NCI-H524 (cell line): ENCODE results near the gene MPI.
A peak's percentile ranks its signal among the peaks of the same experiment; 100 is the strongest.
"Not testable (repeated sequence)": the region's sequence is repeated elsewhere in the genome, so short reads cannot be mapped to it uniquely, and the experiment has no call there.

ENCODE experiments used
- DNase-seq, 2 experiments: peaks; one replicate each; lab custom pipeline; 2025; lab: John Stamatoyannopoulos, UW

The MPI gene

GRCh38 chr15:74891469-74891868 lies 1.6 kb downstream of the MPI start:
- no peak for DNase-seq

DNA sequence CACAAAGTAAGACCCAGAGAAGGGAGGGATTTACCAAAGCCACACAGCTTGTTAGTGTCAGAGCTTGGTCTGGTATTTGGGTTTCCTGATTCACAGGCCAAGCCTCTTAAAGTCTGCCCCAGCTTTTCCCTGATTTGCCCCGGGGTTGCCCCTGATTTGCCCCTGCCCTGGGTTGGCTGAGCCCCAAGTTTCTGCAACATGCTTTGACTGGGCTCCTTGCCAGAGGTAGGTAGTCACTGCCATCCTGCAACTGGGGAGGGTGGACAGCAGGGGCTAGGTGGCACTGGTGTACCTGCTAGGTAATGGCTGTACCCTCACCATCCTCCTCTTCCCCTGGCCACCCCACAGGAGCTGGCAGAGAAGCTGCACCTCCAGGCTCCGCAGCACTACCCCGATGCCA lies 2.5 kb downstream of the MPI start:
- DNase-seq = no peak

DNA sequence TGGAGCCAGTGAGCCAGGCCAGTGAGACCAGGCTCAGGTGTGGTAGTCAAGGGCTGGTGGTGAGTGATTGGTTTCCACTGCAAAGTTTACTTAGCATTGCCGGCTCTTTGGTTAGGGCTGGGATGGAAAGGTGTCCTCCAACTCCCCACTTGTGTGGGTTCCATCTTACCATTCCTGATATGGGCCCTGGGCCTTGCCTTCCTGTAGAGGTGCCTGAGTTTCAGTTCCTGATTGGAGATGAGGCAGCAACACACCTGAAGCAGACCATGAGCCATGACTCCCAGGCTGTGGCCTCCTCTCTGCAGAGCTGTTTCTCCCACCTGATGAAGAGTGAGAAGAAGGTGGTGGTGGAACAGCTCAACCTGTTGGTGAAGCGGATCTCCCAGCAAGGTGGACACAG lies 3.1 kb downstream of the MPI start:
- DNase-seq = no peak

- no peak for DNase-seq
Observed at GRCh38 chr15:74893627-74894026, 3.8 kb downstream of the MPI start.

DNA sequence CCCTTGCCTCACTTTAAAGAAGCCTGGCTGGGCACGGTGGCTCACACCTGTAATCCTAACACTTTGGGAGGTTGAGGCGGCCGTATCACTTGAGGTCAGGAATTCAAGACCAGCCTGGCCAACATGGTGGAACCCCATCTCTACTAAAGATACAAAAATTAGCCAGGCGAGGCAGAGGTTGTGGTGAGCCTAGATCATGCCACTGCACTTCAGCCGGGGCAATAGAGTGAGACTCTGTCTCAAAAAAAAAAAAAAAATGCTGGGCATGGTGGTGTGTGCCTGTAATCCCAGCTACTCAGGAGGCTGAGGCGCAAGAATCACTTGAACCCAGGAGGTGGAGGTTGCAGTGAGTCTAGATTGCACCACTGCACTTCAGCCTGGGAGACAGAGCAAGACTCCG lies 4.5 kb downstream of the MPI start:
- not testable (repeated sequence) for DNase-seq

- no peak for DNase-seq
Observed at GRCh38 chr15:74895830-74896229, 6.0 kb downstream of the MPI start.

DNA sequence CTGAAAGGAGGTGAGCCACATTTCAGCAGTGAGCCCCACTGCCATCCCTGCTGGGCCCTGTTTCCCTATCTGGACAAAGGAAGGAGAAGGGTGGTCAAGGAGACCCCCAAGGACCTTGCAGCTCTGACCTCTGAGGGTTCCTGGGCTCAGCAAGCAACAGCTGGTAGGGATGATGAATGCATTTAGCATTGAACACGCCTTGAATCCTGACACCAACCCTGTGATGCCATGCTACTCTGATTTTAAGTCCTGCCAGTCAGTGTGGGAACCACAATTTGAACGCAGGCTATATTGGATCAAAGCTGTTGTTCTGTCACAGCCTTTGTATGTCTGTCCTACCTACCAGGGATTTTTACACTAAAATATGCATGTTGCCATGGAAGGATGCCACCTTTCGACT lies 6.5 kb downstream of the MPI start:
- DNase-seq = no peak

- DNase-seq = no peak
Observed at GRCh38 chr15:74897300-74897701, 7.5 kb downstream of the MPI start.

DNA sequence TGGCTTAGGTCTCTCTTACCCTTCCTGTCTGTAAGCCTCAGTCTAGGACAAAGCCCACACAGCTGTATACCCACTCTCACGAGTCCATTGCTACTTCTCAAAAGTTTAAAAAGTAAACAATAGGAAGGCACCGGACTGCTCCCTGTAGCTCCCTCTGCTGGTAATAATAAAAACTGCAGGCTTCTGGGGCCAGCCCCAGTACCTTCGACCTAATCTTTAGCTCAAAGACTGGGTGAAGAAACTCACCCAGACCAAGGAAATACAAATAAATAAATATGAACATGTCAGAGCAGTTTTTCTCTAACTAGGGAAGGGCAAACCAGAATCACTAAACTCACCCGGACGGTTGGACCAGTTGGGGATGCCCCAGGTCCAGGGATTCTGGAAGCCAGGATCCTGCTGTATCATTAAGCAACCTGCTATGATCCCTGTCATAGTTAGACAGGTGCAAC lies 11.8 kb downstream of the MPI start:
- DNase-seq = peak; percentile 23 to 51

DNA sequence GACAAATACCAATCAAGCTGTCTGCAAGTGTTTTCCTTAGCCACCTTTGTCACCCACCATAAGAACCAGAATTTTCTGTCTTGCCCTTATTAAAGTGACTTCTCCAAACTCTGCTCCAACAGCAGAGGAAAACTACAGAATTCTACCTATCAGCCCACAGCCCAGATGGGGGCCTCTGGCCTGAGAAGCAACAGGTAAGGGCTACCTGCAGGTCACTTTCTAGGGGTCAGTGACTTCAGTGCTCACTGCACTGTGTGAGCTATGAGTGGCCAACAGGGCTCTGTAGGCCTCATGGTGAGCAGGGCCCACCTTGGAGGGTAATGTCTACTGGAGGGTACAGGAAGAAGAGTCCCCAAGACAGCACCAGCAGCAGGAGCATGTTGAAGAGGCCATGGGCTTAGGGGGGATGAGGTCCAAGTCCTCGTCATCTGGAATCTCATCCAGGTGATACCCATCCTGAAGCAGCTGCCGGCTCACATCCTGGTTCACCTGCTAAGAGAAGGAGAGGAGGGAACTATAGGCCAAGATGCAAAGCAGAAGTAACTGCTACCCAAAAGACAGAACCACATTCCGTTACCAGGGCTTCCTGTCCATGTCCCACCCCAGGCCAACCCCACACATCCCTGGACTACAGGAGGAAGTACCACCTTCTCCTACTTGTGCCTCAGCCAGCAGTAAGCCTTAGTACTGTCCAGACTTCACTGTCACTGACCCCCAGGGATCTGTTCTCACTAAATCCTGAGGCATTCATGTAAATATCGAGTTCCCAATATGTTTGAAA lies 12.6 kb downstream of the MPI start:
- no peak for DNase-seq

- no peak for DNase-seq
Observed at GRCh38 chr15:74903676-74904075, 13.8 kb downstream of the MPI start.

GRCh38 chr15:74904190-74904805 lies 14.5 kb downstream of the MPI start:
- DNase-seq = no peak

DNA sequence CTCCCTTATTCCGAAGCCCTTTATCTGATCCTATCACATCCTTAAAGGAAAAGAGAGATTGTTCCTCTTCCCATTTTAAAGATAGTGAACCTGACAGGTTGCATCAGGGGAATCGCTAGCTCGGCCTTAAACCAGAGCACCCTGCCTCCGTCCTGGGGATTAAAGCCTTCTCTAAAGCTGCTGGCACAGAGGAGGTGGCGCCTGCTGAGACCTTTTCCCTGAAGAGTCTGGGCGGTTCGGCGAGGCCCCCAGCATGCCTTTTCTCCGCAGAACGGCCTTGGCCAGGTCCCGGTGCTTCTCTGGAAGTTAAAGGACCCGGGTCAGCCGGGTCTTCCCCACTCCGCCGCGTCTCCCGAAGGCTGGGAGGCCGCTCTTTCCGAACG lies 16.2 kb downstream of the MPI start:
- peak; percentile 50 to 69 for DNase-seq

DNA sequence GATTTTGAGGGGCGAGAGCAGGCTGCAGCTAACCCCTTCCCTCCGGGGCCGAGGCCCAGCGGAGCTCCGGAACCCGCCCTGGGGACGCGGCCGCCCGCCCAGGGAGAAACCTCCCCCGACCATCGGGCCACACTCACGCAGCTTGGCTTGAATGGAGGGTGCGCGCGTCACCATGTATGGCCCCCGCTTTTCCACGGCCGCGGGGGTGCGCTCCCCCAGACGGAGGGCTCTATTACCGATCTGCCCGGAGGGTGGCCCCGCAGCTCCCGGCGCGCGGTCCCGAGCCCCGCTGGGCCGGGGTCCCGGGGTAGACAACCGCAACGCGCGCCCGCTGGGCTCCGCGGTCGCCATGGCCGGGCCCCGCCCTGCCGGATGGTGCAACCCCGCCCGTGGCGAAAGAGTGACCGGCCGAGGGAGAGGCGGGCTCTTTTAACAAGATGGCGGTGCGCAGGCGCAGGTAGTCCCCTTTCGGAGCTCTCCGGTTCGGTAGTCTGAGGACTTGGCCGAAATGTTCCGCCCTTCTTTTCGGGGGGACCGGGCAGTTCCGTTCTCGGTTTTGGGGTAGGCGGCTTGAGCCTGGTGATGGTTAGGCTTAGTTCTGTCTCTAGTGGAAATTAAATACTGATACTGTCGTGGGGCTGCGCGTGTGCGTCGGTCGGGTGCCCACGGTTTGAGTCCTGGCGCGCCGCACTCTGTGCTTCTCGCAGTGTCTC lies 16.8 kb downstream of the MPI start, which contains the start of gene FAM219B:
FAM219B (minus strand) TSS at position 402 of the 713 bp plus-strand sequence; CDS start at position 351, 51 bp downstream.
- peak; percentile 73 to 90 for DNase-seq

GRCh38 chr15:74907163-74907870 lies 17.5 kb downstream of the MPI start:
- peak in 1 of 2 experiments; percentile 54 for DNase-seq

DNA sequence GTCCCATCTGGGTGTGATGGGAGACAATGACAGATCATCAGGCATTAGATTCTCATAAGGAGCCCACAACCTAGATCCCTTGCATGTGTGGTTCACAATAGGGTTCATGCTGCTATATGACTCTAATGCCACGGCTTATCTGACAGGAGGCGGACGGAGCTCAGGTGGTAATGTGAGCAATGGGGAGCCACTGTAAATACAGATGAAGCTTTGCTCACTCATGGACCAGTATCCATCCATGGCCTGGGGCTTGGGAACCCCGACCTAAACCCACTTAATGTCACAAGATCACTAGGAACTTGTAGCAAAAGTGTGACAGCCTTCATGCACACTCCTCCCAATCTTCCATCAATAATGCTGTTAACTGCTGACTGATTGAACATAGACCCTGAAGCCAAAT lies 18.8 kb downstream of the MPI start:
- no peak for DNase-seq

DNA sequence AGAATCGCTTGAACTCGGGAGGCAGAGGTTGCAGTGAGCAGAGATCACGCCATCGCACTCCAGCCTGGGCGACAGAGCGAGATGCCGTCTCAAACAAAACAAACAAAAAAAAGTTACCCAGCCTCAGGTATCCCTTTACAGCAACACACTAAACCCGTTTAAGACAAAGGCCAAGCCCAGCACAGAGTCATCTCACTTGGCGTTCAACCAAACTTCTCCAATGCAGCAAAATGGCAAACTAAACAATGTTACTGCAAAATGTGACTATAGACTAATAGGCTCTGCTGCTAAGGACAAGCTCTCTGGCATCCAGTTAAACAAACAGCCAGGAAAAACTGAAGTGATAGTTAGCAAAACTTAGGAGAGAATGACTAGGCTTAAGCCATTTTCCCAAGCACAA lies 23.2 kb downstream of the MPI start:
- DNase-seq = no peak

DNA sequence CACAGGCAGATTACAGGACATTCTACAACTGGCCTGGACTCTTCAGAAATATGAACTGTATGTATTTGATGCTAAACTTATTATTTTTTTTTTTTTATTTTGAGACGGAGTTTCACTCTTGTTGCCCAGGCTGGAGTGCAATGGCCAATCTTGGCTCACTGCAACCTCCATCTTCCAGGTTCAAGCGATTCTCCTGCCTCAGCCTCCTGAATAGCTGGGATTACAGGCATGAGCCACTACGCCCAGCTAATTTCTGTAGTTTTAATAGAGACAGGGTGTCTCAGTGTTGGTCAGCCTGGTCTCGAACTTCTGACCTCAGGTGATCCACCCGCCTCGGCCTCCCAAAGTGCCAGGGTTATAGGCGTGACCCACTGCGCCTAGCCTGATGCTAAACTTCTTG lies 24.0 kb downstream of the MPI start:
- not testable (repeated sequence) for DNase-seq

- no peak for DNase-seq
Observed at GRCh38 chr15:74917676-74918075, 27.8 kb downstream of the MPI start.

- DNase-seq = no peak
Observed at GRCh38 chr15:74920456-74920855, 30.6 kb downstream of the MPI start.

- no peak for DNase-seq
Observed at GRCh38 chr15:74924525-74924924, 34.7 kb downstream of the MPI start.

- DNase-seq = no peak
Observed at GRCh38 chr15:74928771-74929198, 38.9 kb downstream of the MPI start.
